HG02759 (cell line): ENCODE measurements around the gene CD9.

ENCODE experiments used
- ATAC-seq: cut with Tn5 transposase; IDR thresholded peaks from one replicate; pipeline ENCODE4 v1.9.1; 2021; ENCODE audit warnings: mild to moderate bottlenecking, moderate library complexity; ENCODE audit not compliant: unreplicated experiment

Gene CD9

DNA sequence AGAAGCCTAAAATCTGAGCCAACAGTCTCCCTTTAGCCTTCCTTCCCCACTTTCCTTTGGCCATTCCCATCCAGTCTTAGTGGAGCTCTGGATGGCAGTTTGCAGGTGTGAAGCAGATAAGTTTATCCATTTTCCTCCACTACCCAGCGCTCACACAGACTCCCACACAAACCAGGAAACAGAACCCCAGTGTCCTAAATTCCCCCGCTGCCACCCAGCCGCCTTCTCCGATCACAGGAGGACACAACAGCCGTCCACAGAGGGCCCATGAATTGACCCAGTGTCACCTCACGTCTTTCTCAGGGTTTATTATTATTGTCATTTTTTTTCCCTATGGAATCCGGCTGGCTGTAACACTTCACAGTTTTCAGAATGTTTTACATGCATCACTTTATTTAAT lies 16.4 kb downstream of the CD9 start:
- ATAC-seq, result no peak

DNA sequence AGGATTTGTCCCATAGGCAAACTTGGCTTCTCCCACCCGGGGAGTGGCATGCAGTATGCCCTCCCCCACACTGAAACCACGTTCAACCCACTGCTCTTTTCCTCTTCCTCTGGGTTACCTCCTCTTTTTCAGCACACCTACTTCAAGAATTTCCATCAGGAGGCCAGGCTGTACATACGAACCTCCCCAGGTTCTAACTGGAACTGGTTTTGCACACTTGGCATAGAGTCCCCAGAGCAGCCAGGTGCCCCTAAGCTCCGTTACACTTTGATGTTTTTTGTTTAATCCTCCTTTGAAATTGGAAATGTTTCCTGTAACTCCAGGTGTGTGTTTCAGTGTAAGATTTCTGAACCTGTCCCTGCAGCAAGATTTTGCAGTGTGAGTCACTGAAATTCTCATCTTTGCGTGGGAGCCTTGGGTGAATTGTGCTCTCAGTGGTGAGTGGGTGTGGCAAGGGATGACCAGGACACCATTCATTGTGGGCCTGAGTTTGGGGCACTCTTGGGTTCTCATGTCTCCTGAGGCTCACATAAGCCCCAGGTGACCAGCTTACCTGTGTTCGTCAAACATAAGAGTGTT lies 18.2 kb downstream of the CD9 start:
- no peak for ATAC-seq

DNA sequence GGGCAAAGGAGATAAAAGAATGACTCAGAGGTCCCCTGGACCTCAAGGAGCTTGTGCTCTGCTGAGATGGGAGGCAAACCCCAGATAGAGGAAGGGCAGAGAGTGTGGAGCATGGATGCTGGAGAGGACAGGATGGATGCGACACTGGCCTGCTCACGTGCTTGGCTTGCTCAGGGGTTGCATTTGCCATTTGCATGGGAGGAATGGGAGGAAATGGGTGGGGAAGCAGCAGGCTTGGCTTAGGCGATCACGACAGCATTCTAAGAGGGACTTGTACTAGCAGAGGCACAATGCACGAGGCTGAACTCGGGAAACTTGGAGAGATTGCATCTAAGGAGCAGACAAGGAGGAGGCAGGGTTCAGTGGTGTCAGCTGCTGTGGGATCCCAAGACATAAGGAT lies 19.8 kb downstream of the CD9 start:
- no peak for ATAC-seq

DNA sequence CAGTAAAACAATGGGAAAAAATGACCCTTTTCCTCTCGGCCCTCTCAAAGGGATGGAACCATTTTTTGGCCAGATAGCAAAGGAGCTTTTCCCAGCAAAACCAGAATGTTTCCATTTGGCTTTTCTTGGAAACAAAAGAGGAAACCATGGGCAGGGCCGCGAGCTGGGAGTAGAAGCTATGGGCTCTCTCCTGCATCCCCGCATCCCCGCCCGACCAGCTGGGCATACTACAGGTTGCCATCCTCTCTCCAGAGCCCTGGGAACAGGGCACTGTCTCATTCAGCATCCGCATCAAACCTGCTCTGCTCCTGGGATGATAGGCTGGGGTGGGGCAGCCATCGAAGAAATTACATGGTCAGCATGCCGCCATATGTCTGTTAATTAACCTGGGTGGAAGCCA lies 20.9 kb downstream of the CD9 start:
- no peak for ATAC-seq

DNA sequence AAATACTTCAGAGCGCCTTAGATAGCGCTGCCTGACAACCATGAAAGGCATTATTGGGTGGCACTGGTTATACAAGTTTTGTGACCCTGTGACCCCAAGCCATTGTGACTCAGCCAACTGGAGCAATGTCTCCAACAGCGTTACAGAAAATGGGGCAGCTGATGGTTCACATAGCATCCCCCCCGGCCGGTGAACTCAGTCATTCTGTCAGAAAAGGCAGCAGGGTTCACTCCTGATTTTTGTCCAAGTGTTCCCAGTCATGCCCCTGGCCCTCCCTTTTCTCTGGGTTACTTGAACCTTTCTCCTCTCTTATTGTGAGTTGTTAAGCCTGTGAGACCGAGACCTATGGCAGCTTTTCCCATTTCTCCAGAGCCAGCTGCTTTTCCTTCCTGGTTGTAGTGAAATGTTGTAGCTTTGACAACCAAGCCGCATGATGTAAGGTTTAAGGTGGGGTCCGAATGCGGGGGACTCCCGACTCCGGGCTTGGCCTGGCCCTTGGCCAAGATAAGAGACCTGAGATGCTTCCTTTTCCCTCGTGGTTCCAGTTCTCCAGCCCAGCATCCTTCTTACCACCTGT lies 22.0 kb downstream of the CD9 start:
- no peak for ATAC-seq

DNA sequence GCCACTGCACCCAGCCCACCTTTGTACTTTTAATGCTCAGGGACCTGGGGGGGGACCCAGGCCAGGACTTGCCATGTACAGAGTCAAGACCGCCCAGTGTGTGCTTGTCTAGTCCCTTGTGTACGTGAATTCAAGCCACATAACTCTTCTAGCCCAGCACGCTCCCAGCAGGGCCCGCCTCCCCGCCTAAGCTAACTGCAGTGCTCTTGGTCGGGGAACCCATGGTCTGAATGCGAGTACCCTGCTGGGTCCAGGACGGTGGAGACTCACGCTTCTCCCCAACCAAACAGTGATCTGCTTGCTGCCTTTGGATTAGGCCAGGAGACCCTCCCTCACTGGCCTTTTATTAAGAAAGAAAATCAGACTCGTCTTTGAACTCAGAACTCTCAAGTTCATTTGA lies 23.3 kb downstream of the CD9 start:
- ATAC-seq, result no peak

DNA sequence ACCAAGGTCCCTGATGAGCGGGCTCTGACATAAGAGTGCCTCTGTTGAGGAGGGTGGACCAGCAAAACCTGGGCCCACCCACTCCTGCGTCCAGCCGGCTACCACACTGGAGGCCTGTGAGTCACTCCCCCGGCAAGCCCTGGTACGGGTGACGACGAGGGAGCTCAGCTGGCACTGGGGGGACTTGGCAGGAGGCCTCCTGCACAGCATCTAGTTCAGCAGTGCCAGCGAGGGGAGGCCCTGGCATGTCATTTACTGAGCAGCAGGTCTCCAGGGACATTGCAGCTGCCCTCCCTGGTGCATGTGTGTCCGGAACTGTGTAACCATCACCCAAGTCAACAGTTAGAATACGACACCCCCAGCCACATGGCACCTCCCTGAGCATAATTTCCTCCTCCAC lies 24.4 kb downstream of the CD9 start:
- ATAC-seq, result no peak

DNA sequence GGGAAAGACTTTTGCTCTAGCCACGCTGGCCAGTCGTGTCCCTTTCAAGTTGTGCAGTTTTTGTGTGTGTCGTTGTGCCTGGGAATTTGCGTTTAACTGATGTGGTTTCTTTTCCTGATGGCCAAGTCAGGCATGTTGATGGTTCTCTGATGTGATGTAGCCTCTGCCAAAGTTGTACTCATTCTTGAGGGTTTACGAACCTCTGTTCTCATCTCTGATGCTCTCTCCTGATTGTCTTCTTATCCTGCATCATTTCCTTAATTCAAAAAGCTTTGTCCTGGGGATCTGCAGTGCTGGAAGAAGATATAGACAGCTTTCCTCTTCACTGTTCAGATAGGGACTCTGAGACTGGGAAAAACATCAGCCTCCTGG lies 25.4 kb downstream of the CD9 start:
- ATAC-seq, result no peak

DNA sequence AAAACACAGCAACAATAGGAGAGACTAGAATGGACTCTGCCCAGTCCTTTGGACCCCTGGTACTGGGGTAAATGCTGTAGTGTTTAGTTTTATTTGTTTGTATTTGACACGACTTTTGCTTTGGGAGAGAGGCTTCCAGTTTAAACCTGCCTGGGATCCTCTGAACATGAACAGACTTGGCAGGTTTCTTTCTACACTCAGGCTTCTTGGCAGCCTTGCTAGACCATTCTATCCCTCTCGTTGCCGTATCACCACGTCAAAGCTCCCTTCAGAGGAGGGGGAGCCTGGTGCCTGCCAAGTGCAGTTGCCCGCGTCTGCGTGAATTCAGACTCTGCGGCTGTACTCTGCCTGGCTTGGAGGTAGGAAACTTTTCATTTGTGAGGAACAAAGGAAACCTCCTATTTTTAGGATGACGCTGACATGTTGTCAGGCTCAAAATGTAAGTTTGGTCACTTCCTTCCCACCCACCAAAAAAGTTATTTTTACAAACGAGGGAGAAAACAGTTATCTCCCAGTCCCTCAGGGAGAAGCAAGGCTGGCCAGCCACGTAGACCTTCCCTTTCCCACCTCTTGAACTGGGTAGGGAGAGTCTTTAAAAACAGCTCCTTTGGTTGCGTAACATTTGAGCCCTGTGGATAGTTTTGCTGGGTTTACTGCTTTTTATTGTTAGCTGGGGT lies 25.9 kb downstream of the CD9 start:
- ATAC-seq, result no peak

DNA sequence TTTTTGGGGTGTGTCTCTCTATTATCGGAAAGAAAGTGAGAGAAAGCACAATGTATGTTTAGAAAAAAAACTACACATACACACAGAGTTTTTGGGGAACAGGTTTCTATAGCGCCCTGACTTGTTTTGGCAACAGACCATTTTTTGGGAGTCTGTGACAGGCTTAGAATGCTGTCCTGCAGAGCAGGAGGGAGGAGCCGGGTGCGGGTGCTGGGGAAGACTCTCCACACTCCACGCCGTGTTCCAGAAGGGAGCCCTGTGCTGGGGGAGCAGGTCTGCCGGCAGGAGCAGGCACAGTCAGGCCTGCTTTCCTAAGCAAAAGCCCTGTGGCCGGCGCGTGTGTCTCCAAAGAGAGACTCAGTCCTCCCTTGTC lies 26.5 kb downstream of the CD9 start:
- ATAC-seq, result no peak

DNA sequence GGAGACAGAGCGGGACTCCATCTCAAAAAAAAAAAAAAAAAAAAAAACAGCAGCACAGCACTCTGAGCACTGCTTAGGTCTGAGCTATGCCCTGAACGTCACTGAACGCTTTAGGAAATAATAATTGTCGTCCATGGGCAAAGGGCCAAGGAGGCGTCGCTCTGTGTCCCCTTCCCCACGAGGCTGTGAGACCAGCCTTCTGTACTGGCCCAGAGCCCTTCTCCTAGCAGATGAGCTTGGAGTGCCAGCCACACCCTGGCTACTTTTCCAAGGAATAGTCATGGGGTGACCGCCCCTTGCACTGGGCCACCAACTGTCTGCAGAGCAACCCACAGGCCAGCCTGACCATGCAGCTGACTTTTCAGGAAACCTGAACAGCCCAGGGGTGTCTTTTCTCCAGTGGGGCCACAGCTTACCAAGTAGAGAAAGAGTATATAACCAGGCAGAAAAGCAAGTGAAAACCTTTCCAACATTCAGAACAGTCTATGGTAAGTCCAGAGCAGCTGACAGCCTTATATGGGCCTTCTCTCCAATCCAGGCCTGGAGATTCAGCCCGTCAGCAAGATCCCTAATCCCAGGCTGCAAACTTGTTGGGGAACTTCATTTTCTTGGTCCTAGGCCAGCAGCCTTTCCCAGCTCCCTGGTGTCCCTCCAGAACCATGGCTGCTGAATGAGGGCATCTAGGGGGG lies 28.5 kb downstream of the CD9 start:
- no peak for ATAC-seq

DNA sequence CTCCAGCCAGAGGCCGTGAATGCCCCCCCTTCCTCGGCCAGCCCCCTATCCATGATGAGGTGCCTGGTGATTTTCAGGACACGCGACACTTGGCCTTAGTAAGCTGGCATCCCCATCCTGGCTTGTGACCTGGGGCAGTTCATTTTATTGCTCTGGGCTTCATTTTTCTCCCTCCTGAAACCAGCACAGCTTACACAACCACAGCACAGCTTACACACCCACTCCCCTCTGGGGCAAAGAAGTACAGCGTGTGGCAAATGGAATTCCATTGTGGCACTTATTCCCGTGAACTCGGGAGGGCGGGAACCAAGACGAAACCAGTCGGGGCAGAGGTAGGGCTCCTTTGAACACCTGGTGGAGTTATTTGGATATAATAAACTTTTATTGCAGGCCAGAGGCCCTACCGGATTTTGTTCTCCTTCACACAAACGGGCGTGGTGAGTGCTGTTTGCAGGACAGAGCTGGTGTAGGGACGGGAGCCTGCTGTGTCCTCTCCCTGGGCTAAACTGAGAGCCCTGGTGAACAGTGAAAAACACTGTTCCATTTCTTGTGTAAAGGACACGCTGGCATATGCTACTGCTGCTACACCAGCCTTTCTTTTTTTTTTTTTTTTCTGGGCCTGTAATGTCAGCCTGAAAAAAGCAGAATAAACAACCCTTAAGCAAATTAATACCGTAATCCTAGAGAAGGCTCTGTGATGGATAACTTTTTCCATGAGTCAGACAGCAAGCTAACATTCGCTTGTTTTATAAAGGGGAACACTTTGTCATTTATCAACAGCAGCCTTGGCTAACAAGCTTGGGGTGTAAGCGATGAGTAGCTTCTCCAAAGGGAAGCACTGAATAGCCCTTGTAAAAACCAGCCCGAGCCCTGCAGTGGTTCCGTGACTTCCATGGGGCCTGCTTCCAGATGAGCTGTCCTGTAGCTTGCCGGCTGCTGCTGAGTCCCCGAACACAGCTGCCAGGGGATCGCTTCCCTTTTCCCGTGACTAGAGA lies 29.3 kb downstream of the CD9 start:
- ATAC-seq, result no peak

DNA sequence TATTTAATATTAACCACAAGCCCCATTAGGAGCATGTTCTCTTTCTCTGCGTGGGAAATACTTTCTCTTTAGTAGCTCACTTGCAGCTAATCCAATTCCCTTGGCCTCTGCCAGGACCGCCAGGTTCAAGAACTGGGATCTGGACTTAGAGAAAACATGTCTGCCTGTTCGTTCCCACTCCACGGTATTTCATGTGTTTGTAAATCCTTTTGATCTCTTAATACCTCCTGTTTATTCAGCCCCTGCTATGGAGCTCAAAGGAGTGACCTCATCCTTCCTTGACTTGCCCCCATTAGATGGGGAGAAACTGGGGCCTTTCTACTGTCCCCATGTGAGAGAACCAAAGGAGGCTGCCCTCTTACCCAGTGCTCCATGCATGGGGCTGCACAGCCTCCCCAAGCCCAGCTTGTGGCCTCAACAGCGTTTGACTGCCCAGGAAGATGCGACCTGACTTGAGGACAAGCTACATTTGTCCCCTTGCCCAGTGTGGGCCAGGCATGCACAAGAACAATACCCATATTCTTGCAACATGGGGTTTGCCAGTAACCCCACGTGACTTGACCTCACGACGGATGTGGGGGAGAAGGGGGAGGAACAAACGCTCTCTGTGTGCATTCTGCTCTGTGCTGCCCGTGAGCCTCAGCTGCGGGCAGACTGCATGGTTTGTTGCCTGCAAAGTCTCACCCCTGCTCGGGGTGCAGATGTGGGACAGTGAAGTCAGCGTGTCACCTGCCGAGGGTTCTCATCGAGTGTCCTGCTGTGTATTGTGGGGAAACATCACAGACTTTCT lies 30.3 kb downstream of the CD9 start:
- ATAC-seq, result peak; percentile 74

DNA sequence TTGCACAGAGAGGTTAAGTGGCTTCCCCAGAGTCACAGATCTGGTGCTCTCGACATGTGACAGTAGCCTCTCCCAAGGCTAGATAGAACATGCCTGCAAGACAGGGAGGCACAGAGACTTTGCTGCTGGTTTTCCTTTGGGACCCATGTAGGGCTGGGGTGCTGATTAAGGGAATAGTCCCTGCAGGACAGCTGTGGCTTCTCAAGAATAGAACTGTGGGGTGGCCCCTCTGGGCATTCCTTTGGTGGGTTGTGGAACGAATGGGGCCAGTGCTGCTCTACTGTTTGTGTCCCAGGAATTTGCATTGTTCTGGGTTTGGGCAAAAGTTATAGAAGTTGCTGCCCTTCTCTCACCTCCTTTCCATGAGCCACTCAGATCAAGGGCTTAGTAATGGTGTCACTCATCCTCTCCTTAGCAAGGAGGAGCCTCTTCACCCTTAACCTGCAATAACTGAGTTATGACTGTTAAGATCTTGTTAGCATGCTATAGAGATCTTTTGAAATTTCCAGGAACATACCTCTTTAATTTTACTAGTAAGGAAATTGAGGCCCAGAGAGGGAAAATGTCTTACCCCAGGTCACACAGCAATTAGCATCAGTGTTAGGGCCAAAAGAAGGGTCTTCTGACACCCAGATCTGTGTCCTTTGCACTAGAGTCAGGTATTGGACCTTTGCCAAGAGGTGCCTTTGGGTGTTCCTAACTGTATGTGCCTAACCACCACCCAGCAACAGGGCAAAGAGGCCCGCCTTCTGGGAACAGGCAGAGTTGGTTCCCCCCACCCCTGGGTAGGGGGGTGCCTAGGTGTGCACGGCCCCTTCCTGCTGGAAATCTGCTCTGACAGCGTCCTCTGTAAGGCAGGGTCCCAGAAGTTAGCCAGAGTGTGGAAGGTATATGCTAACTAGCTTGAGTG lies 31.4 kb downstream of the CD9 start:
- ATAC-seq, result no peak

DNA sequence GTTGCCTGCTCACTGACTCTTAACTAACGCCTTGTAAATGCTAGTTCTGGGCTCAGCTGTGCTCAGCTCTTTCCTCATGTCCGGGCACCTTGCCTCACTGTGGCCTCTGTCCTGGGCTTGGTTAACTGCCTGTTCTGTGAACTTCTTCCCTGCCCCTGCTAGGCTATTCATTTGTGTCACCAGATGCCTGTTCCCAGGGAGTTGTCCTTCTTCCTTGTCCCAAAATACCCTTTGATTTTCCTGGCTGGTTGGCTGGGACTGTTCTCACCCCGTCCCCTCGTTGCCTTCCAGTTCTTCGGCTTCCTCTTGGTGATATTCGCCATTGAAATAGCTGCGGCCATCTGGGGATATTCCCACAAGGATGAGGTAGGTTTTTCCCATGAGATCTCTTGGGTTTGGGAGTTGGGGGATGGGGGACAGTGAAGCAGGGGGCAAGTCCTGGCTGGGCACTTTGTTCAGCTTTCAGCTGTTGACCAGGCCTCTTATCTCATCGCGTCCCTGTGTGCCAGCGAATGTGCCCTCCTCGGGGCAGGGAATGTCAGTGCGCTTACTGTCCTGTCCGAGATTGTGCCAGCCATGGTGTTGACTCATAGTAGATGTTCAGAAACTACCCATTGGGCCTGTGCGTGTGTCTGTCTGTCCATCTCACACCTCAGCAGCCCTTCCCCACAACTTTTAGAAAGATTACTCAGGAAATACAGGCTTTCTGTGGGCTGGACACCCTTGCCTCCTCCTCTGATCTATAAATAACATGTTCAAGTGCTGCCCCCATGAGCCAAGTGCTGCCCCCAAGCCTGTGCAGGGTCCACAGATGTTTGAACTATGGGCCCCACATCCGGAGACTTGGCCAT lies 33.1 kb downstream of the CD9 start:
- ATAC-seq, result no peak

DNA sequence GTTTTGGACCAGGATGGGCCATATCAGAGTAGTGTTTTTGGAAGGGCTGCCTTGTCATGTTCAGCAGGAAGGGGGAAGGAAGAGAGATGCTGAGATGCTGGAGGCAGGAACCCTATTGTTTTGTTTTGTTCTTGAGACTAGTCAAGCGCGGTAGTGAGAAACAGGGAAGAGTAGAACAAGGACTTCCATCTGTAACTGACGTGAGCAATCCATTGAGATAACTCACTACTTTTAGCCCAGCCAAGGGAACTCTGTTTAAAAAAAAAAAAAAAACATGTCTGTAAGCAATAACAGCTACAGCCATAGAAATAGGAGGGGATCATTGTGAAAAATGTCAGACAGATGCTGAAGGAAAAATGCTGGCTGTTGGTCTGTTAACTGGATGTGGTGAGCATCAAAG lies 34.0 kb downstream of the CD9 start:
- no peak for ATAC-seq

DNA sequence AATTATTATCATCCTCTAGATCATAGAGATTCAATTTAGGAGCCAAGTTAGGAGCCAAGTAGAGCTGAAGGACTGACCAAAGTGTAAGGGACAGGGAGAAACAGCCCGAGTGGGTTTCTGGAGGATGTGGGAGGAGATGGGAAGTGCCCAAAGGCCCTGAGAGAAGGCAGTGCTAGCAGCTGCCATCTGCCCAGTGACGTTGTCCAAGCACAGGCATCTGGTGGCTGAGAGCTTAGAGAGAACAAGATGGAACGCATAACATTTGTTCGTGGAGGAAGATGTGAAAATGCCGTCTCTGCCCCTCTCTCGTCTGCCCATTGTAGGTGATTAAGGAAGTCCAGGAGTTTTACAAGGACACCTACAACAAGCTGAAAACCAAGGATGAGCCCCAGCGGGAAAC lies 34.7 kb downstream of the CD9 start:
- no peak for ATAC-seq

DNA sequence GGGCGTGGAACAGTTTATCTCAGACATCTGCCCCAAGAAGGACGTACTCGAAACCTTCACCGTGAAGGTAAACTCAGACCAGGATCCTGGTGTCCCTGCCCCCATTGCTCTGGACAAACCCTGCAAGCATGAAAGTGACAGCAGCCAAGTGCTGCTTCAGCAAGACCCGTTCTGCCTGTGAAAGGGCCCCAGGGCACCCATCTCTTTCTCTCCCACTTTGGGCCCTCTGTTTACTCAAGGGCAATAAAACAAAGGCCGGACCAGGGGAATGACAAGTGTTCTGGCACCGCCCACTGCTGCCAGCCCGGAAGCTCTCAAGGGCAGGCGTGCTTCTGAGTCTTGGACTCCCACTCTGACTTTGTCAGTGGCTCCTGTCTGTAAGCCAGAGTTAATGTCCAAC lies 35.3 kb downstream of the CD9 start:
- ATAC-seq, result no peak
